Neural progenitor cell (in vitro differentiated cells): ENCODE results near the gene IGHMBP2. TPM values are rescaled to one million over a fixed set of nuclear protein-coding genes. Genes with fewer than 3 reads are reported as not detected.
A peak's percentile ranks its signal among the peaks of the same experiment; 100 is the strongest.

ENCODE experiments used
- DNase-seq: peaks from one replicate; pipeline ENCODE4 v3.0.0-alpha.2; 2016; ENCODE audit warnings: low spot score
- H2AFZ ChIP-seq: fragments of 200-600 bp; sonication (generic); replicated peaks from 2 replicates; pipeline ENCODE4 v1.6.1; 2016; ENCODE audit warnings: antibody characterized with exemption
- H3F3A ChIP-seq: fragments of 200-600 bp; sonication (generic); 2 replicates; pipeline ENCODE4 v1.6.1; 2016; ENCODE audit warnings: antibody characterized with exemption, low read depth
- H3K27ac ChIP-seq: fragments of 200-600 bp; sonication (generic); 2 replicates; pipeline ENCODE4 v1.5.1; 2016; ENCODE audit warnings: mild to moderate bottlenecking
- H3K27me3 ChIP-seq: fragments of 200-600 bp; sonication (generic); 2 replicates; pipeline ENCODE4 v1.6.1; 2016; ENCODE audit warnings: mild to moderate bottlenecking, moderate library complexity
- H3K36me3 ChIP-seq: fragments of 200-600 bp; sonication (generic); 2 replicates; pipeline ENCODE4 v1.5.1; 2016
- H3K4me1 ChIP-seq: fragments of 200-600 bp; sonication (generic); 2 replicates; pipeline ENCODE4 v1.6.1; 2016; ENCODE audit warnings: mixed run types
- H3K4me2 ChIP-seq: fragments of 200-600 bp; sonication (generic); 2 replicates; pipeline ENCODE4 v1.6.1; 2016
- H3K4me3 ChIP-seq: fragments of 200-600 bp; sonication (generic); 2 replicates; pipeline ENCODE4 v1.5.1; 2016
- H3K79me2 ChIP-seq: fragments of 200-600 bp; sonication (generic); 2 replicates; pipeline ENCODE4 v1.6.1; 2016; ENCODE audit warnings: low read depth
- H3K9ac ChIP-seq: fragments of 200-600 bp; sonication (generic); 2 replicates; pipeline ENCODE4 v1.6.1; 2016
- H3K9me3 ChIP-seq: fragments of 200-600 bp; sonication (generic); 2 replicates; pipeline ENCODE4 v1.5.1; 2016; ENCODE audit warnings: low read depth
- H4K20me1 ChIP-seq: fragments of 200-600 bp; sonication (generic); 2 replicates; pipeline ENCODE4 v1.6.1; 2016; ENCODE audit warnings: low read depth
- H3K27ac Mint-ChIP-seq: 3 replicates; pipeline ENCODE4 v1.8.0; 2021; ENCODE audit warnings: mixed read lengths
- H3K27me3 Mint-ChIP-seq: 2 replicates; pipeline ENCODE4 v1.8.0; 2022; ENCODE audit warnings: low read depth, mild to moderate bottlenecking, inconsistent platforms, moderate library complexity, mixed read lengths; ENCODE audit not compliant: insufficient read depth
- H3K36me3 Mint-ChIP-seq: 3 replicates; pipeline ENCODE4 v1.8.0; 2021; ENCODE audit warnings: mixed read lengths
- H3K4me1 Mint-ChIP-seq: 3 replicates; pipeline ENCODE4 v1.8.0; 2021; ENCODE audit warnings: mixed read lengths
- H3K4me3 Mint-ChIP-seq: 3 replicates; pipeline ENCODE4 v1.8.0; 2021; ENCODE audit warnings: mild to moderate bottlenecking, moderate library complexity, mixed read lengths
- H3K9me3 Mint-ChIP-seq: 3 replicates; pipeline ENCODE4 v1.8.0; 2020; ENCODE audit warnings: mixed read lengths
- CTCF ChIP-seq: fragments of 200-600 bp; sonication (generic); IDR thresholded peaks from 2 replicates; pipeline ENCODE4 v1.5.1; 2017; ENCODE audit warnings: antibody characterized with exemption, mild to moderate bottlenecking
- EZH2 ChIP-seq: fragments of 200-600 bp; sonication (generic); IDR thresholded peaks from 2 replicates; pipeline ENCODE4 v1.6.1; 2017; ENCODE audit warnings: antibody characterized with exemption, mild to moderate bottlenecking, moderate library complexity
- EZH2phosphoT487 ChIP-seq: fragments of 200-600 bp; sonication (generic); IDR thresholded peaks from 2 replicates; pipeline ENCODE4 v1.6.1; 2017; ENCODE audit warnings: antibody characterized with exemption
- total RNA-seq: library from RNA; depleted of rRNA; stranded (reverse); fragments of >200 nt; gene quantifications from 2 replicates; pipeline ENCODE4 v1.2.3, GENCODE V29; 2015; ENCODE audit warnings: low replicate concordance

Gene IGHMBP2
- total RNA-seq, 1 donor from 2014 or later, result 13.6 TPM

- Histone ChIP-seq H3K79me2 (no peaks in the 10 kb centered on the region), H3F3A (no peaks in the 10 kb centered on the region), H3K27me3 (no peaks in the 10 kb centered on the region), H3K4me3 (no peak overlapping the region), H3K9ac (no peak overlapping the region), H3K9me3 (no peaks in the 10 kb centered on the region), H3K4me1 (no peaks in the 10 kb centered on the region), H3K4me2 (no peak overlapping the region), H3K27ac (no peak overlapping the region), H2AFZ (no peak overlapping the region), H3K36me3 (no peaks in the 10 kb centered on the region), H4K20me1 (no peaks in the 10 kb centered on the region)
- peaks cover 7% of the 10 kb centered on the region for H3K9me3 Mint-ChIP-seq
- peak overlapping the region; percentile 85 for H3K27ac Mint-ChIP-seq
- no peak overlapping the region for H3K4me3 Mint-ChIP-seq
- no peak for DNase-seq
- H3K27me3 Mint-ChIP-seq, result peaks cover 4% of the 10 kb centered on the region
- H3K4me1 Mint-ChIP-seq, result peaks cover 8% of the 10 kb centered on the region
- TF ChIP-seq EZH2phosphoT487 (no peak), EZH2 (no peak), CTCF (no peak)
- H3K36me3 Mint-ChIP-seq, result no peaks in the 10 kb centered on the region
Observed at GRCh38 chr11:68960294-68961071, 56.8 kb downstream of the IGHMBP2 start.

GRCh38 chr11:68961245-68961644 is 57.6 kb downstream of the IGHMBP2 start:
- H3K79me2 ChIP-seq, result no peaks in the 10 kb centered on the region
- no peaks in the 10 kb centered on the region for H3K36me3 ChIP-seq
- no peak overlapping the region for H3K4me3 Mint-ChIP-seq
- no peak overlapping the region for H3K4me2 ChIP-seq
- no peak overlapping the region for H3K9ac ChIP-seq
- H3K4me1 ChIP-seq, result no peaks in the 10 kb centered on the region
- H3K27me3 Mint-ChIP-seq, result peaks cover 6% of the 10 kb centered on the region
- TF ChIP-seq EZH2, result no peak
- no peak for TF ChIP-seq EZH2phosphoT487
- TF ChIP-seq CTCF, result no peak
- no peaks in the 10 kb centered on the region for H3F3A ChIP-seq
- peaks cover 7% of the 10 kb centered on the region for H3K9me3 Mint-ChIP-seq
- no peak for DNase-seq
- H3K27ac ChIP-seq, result no peak overlapping the region
- H4K20me1 ChIP-seq, result no peaks in the 10 kb centered on the region
- H3K27me3 ChIP-seq, result no peaks in the 10 kb centered on the region
- no peak overlapping the region for H3K27ac Mint-ChIP-seq
- peaks cover 9% of the 10 kb centered on the region for H3K4me1 Mint-ChIP-seq
- H3K9me3 ChIP-seq, result no peaks in the 10 kb centered on the region
- H2AFZ ChIP-seq, result no peak overlapping the region
- no peaks in the 10 kb centered on the region for H3K36me3 Mint-ChIP-seq
- no peak overlapping the region for H3K4me3 ChIP-seq

- H3K4me3 Mint-ChIP-seq, result no peak overlapping the region
- H3K9ac ChIP-seq, result no peak overlapping the region
- H3K4me3 ChIP-seq, result no peak overlapping the region
- peaks cover 8% of the 10 kb centered on the region for H3K4me1 Mint-ChIP-seq
- no peak overlapping the region for H3K4me2 ChIP-seq
- H3K9me3 Mint-ChIP-seq, result peaks cover 7% of the 10 kb centered on the region
- no peak overlapping the region for H2AFZ ChIP-seq
- no peaks in the 10 kb centered on the region for H3K79me2 ChIP-seq
- H3K27ac ChIP-seq, result no peak overlapping the region
- H3K9me3 ChIP-seq, result no peaks in the 10 kb centered on the region
- H3K27ac Mint-ChIP-seq, result peak overlapping the region; percentile 36
- no peaks in the 10 kb centered on the region for H4K20me1 ChIP-seq
- no peaks in the 10 kb centered on the region for H3K36me3 ChIP-seq
- peaks cover 6% of the 10 kb centered on the region for H3K27me3 Mint-ChIP-seq
- H3K27me3 ChIP-seq, result no peaks in the 10 kb centered on the region
- TF ChIP-seq EZH2 (no peak), EZH2phosphoT487 (no peak), CTCF (no peak)
- DNase-seq, result no peak
- no peaks in the 10 kb centered on the region for H3F3A ChIP-seq
- no peaks in the 10 kb centered on the region for H3K4me1 ChIP-seq
- no peaks in the 10 kb centered on the region for H3K36me3 Mint-ChIP-seq
Observed at GRCh38 chr11:68962527-68963250, 59.0 kb downstream of the IGHMBP2 start.
